KOPT-K1 (cell line): ENCODE data around the gene IBSP.

ENCODE experiments used
- H3K27ac ChIP-seq: fragments of 200-600 bp; sonication (generic); 2 replicates; pipeline ENCODE4 v1.5.1; 2016; ENCODE audit warnings: antibody characterized with exemption, mild to moderate bottlenecking, low read depth, low read length; ENCODE audit not compliant: poor library complexity, severe bottlenecking
- H3K36me3 ChIP-seq: fragments of 200-600 bp; sonication (generic); 2 replicates; pipeline ENCODE4 v1.5.1; 2017; ENCODE audit warnings: antibody characterized with exemption, mild to moderate bottlenecking, low read length, moderate library complexity; ENCODE audit not compliant: insufficient read depth
- H3K9me3 ChIP-seq: fragments of 200-600 bp; sonication (generic); 2 replicates; pipeline ENCODE4 v1.5.1; 2017; ENCODE audit warnings: antibody characterized with exemption, low read length, mild to moderate bottlenecking; ENCODE audit not compliant: insufficient read depth, poor library complexity, severe bottlenecking

Gene IBSP, protein sequence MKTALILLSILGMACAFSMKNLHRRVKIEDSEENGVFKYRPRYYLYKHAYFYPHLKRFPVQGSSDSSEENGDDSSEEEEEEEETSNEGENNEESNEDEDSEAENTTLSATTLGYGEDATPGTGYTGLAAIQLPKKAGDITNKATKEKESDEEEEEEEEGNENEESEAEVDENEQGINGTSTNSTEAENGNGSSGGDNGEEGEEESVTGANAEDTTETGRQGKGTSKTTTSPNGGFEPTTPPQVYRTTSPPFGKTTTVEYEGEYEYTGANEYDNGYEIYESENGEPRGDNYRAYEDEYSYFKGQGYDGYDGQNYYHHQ

DNA sequence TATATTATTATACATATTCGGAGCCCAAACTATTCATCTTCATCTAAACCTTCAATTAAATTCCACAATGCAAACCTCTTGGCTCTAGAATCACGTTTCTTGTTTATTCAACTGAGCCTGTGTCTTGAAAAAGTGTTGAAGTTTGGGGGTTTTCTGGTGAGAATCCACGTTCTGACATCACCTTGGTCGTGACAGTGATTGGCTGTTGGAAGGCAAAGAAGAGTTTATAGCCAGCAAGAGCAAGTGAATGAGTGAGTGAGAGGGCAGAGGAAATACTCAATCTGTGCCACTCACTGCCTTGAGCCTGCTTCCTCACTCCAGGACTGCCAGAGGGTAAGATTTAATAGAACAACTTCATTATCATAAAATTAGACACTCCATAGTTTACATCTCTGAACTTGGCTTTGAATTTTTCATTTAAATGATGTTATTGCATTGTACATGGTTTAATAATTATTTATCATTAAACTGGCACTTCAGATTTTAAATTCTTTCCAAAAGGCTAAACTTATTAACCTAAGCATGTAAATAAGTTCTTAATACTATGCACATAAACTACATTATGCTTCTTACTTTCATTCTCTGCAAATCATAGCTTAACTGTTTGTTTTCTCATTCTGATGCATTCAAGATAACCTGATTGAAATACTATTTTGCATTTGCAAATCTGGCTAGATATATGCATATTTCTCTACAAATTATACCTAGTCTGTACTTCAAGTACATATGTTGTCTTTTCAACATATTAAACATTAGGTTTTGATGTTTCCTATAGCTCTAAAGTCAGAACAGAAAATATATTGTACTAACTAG is at the start of gene IBSP:
TSS of gene IBSP (plus strand) at position 254 of the 813 bp plus-strand sequence. CDS start 2,808 bp downstream, outside the sequence.
- Histone ChIP-seq H3K9me3 (no peaks in the 10 kb centered on the region), H3K27ac (no peak within 1 kb of the TSS), H3K36me3 (no peaks in the 10 kb centered on the region)

DNA sequence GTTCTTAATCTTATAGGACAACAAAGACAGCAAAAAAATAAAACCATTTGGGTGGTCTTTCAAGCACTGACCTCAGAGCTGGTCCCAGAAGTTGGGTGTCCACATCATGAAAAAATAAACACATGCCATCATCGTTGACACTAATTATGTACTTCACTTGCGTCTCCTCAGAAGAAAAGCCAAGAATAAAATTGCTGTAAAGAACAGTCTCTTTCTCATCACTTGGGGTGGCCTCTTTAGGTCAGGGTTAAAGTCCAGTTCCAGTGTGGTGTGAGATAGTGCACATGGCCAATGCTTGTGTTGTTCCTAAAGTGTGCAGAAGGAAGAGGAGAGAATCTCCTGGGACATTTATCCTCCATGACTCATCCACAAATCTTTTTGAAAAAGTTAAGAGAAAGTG is 49.5 kb upstream of the IBSP start:
- Histone ChIP-seq H3K27ac (no peak overlapping the region), H3K36me3 (no peaks in the 10 kb centered on the region), H3K9me3 (peaks cover 11% of the 10 kb centered on the region)

DNA sequence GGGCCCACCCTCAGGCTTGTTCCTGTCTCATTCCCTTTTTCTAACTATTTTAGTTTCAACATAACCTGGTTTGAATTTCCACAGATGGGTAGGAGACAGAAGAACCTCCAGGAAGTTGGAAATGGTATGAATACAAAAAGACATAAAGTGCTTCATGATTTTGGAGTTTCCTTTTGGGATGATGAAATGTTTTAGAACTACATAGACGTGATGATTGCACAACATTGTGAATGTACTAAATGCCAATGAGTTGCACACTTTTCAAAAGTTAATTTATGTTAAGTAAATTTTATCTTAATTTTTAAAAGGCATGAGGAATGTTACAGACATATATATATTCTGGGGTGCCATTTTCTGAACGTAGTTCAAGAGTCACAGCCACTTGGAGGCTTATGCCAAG is 41.1 kb upstream of the IBSP start:
- H3K9me3 ChIP-seq = no peaks in the 10 kb centered on the region
- no peaks in the 10 kb centered on the region for H3K36me3 ChIP-seq
- H3K27ac ChIP-seq = no peak overlapping the region

DNA sequence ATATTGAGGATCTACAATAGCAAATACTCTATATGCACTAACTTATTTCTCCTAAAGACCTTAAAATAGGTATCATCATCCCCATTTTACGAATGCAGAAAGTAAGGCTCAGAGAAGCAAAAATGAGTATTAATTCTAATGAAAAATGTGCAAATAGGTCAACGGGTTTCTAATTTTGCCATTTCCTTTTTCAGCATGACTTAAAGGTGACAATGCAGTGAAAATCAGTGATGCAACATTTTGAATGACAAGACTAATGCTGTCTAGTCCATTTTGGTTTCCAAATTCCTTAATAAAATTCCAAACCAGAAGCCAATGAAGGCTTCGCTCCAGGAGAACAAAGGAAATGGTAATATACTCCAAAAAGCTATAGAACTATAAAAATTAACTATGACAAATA is 37.0 kb upstream of the IBSP start:
- H3K36me3 ChIP-seq = no peaks in the 10 kb centered on the region
- H3K9me3 ChIP-seq = no peaks in the 10 kb centered on the region
- no peak overlapping the region for H3K27ac ChIP-seq

DNA sequence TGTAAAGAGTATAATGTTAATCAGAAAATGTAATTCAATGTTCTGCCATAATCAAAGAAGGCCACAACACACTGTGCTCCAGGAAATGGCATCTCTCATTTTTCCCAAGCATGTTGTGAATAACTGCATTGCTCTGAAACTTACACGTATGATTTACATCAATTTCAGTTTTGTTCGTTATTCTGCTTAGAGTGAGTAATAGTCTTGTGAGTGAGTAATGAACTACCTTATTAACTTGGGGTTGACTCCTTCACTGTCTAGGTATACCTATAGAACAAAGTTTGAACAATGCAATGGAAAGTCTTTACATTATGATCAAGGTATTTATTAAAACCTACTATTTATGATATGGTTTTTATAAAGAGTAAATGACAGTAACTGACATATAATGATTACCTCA is 17.8 kb upstream of the IBSP start:
- Histone ChIP-seq H3K9me3 (no peaks in the 10 kb centered on the region), H3K27ac (no peak overlapping the region), H3K36me3 (no peaks in the 10 kb centered on the region)

DNA sequence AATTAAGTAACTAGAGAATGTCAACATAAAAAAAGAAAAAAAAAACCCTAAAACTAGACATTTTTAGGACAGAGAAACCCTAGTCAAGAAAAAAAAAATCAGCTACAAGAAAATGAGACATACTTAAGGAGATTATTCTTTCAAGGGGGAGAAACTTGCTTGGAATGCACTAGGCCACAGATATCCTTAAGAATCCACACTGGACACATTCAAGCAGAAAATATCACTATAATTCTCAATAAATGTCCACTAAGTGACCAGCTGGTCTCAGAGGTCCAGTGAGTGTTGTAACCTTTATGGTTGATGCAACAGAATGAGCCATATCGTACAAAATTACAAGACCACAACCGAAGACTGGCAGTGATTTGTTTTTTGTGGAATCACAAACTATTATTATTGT is 15.6 kb upstream of the IBSP start:
- Histone ChIP-seq H3K36me3 (no peaks in the 10 kb centered on the region), H3K9me3 (no peaks in the 10 kb centered on the region), H3K27ac (no peak overlapping the region)

DNA sequence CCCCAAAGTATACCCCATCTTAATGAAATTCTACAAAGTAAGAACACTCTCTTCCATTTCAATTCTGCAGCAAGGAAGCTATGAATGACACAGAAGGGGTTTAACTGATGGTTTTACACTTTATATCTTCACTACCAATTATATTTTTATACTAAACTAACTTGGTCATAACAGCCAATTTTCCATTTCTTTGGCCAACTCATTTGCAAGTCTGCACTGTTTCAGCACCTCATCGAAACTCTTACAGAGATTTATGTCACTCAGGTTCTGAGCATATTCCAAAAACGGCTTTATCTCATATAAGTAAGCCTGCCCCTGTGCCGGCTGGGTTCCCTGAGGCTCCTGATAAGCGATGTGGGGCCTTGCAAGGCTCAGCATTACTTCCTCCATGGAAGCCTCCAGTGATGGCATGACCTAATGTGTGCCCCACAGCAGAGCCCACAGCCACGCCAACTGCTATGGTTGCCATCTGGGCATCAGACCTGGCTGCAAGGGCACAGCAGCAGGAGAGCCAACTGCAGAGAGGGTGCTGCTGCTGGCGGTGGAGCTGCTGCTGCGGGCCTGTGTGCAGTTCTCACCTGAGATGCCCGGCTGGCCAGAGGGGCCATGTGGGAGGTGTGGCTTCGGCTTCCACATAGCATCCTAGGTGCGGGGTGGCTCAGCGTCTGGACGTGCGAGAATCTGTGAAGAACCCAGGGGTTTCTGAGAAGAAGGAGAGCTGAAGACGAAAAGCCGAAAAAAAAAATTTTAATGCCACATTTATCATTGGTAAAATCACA is 13.4 kb upstream of the IBSP start:
- no peaks in the 10 kb centered on the region for H3K9me3 ChIP-seq
- H3K36me3 ChIP-seq = no peaks in the 10 kb centered on the region
- no peak overlapping the region for H3K27ac ChIP-seq

DNA sequence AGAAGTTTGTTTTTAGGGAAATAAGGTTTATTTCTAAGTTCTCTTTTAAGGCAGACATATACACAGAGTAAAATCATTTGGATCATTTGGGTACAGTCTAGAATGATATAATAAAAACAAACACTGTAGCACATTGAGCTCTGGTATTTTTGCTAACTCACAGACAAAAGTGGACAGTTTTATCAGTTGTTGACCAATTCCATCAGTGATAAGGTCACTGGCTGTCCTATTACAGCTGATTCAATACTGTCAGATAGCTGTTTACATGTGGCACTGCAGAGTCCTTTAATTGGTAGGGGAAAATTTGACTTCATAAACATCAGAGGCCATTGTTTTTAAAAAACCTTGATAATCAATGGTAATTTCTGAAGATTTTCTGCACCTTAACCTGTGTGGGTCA is 3.5 kb downstream of the IBSP start:
- no peaks in the 10 kb centered on the region for H3K36me3 ChIP-seq
- H3K27ac ChIP-seq = no peak overlapping the region
- H3K9me3 ChIP-seq = no peaks in the 10 kb centered on the region

DNA sequence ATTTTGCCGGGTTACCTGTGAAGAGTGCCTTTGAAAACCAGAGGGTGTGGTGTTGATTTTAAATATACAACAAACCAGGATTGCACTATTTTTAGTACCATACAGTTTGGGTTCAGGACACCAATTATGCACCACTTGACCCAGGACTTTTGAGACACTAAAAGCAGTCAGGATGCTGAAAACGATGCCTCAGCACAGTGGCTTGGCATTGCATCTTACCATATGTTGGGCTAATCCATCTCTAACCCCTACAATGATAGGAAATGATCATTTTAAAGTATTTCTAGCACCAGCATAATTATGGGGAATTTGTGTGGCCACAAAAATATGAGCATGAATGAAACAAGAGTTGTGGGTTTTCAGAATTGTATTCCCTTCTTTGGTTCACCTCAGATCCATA is 4.1 kb downstream of the IBSP start:
- Histone ChIP-seq H3K36me3 (no peaks in the 10 kb centered on the region), H3K9me3 (no peaks in the 10 kb centered on the region), H3K27ac (no peak overlapping the region)

DNA sequence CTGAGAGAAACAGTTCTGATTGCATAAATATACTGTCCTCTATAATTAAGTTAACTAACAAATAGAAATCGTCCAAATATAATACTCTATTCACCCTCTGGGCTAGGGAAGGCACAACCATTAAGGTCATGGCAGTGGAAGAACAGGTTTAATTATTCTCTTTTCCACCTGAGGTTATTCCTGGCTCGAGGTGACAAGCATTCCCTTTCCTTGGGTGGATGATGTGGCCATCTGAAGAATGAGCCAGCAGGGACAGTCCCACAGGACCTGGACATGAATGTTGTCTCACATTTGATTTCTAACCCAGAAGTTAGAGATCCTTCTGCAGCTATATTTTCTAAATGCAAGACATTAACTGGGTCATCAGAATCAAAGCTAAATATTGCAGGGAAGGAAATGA is 5.5 kb downstream of the IBSP start:
- H3K9me3 ChIP-seq = no peaks in the 10 kb centered on the region
- no peaks in the 10 kb centered on the region for H3K36me3 ChIP-seq
- no peak overlapping the region for H3K27ac ChIP-seq

DNA sequence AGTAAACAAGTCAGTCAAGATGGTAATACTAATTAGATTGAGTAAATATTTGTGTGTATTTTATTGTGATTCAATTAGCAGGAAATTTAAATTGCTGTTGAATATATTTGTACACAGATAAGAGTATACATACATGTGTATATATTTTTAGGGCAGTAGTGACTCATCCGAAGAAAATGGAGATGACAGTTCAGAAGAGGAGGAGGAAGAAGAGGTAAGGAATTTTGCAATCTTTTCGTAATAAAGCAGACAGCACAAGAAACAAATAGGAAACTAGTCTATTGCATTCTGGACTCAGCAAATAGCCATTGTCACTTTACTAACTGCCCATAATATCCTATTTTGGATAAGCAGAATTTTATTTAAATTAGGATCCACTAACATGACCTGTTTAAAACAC is 6.6 kb downstream of the IBSP start:
- Histone ChIP-seq H3K9me3 (no peaks in the 10 kb centered on the region), H3K27ac (no peak overlapping the region), H3K36me3 (no peaks in the 10 kb centered on the region)

DNA sequence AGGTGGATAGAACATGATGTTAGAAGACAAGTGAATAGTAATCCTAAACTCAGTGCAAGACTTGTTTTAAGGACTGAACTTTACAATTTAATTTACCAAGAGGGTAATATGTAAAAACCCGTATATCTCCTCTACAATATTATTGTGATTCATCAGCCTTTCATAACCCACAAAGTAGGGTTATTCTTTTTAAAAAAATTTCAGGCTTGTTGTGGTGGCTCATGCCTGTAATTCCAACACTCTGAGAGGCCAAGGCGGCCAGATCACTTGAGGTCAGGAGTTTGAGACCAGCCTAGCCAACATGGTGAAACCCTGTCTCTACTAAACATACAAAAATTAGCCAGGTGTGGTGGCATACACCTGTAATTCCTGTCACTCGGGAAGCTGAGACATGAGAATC is 7.2 kb downstream of the IBSP start:
- Histone ChIP-seq H3K9me3 (no peaks in the 10 kb centered on the region), H3K36me3 (no peaks in the 10 kb centered on the region), H3K27ac (no peak overlapping the region)

DNA sequence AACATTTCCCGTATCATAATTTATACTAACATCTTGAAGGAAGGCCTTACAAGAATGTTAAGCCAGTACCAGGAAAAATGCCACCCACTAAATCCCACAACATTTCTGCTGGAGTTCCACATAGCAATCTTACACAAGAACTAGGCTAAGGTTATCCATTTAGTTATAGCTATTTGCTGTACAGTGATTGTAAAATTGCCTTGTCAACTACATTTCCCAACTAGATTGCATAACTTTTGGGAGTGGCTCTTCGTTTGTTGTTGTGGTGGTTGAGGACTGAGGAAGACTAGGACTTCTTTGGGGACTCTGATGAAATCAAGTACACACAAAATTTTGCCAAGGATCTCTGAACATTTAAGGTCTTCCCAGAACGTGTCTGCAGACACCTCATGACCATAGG is 8.0 kb downstream of the IBSP start:
- Histone ChIP-seq H3K27ac (no peak overlapping the region), H3K9me3 (no peaks in the 10 kb centered on the region), H3K36me3 (no peaks in the 10 kb centered on the region)

DNA sequence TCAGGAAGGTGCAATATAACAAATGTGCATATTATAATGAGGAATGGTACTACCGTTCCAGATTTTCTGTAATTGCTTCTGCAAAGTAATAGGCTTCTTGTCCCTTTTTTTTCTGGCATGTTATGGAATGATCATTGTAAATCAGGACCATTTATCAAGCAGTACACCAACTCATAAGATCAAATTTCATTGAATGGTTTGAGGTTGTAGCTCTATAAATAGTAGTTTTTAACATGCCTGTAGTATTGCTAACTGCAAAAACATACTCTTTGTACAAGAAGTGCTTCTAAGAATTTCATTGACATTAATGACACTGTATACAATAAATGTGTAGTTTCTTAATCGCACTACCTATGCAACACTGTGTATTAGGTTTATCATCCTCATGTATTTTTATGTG is 12.6 kb downstream of the IBSP start:
- Histone ChIP-seq H3K36me3 (no peaks in the 10 kb centered on the region), H3K9me3 (no peaks in the 10 kb centered on the region), H3K27ac (no peak overlapping the region)

DNA sequence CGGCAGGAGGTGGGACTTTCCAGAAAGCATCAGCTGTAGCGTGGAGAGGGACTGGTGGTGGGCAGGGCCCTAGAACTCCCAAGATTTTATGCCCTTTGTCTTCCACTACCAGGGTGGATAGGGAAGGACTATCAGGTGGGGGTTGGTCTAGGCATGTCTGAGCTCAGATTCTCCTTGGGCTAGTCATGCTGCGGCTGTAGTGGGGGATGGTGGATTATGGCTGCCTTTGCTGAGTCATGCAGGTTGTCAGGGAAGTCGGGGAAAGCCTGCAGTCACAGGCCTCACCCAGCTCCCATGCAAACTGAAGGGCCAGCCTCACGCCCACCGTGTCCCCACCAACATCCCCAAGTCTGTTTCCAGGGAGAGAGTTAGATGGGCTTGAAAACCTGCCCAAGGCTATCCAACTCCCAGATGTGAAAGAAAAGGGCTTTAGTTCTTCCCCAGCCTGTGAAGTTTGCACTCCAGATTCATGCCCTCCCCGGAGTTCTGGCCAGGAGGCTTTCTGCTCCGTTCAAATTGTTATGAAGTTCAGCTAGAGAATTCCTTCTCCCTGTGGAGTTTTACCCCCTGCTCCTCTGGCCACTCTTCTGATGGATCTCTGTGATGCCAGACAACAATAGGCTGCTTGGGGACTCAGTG is 20.0 kb downstream of the IBSP start:
- no peak overlapping the region for H3K27ac ChIP-seq

More for the DNA sequence above, 20.0 kb downstream of the IBSP start:
- Histone ChIP-seq H3K36me3 (no peaks in the 10 kb centered on the region), H3K9me3 (no peaks in the 10 kb centered on the region)
